HepG2 (cell line): ENCODE data around the gene SAMD10. TPM values are rescaled to one million over a fixed set of nuclear protein-coding genes. Genes with fewer than 3 reads are reported as not detected.

ENCODE experiments used
- BHLHE40 ChIP-seq: IDR thresholded peaks from 2 replicates; pipeline ENCODE4 v1.6.1; 2011; ENCODE audit warnings: low read length, improper control_type of control experiment
- BRF2 ChIP-seq: sonication (generic); formaldehyde crosslinking; IDR thresholded peaks from 2 replicates; pipeline ENCODE4 v1.8.1; 2022; ENCODE audit warnings: mild to moderate bottlenecking, missing genetic modification reagents
- CHD2 ChIP-seq: IDR thresholded peaks from 2 replicates; pipeline ENCODE4 v1.6.1; 2011; ENCODE audit warnings: low read depth, low read length, improper control_type of control experiment
- ELF3 ChIP-seq: IDR thresholded peaks from 2 replicates; pipeline ENCODE4 v1.6.1; 2016; ENCODE audit warnings: missing genetic modification reagents, missing compliant biosample characterization
- HOXA3 ChIP-seq: sonication (generic); formaldehyde crosslinking; IDR thresholded peaks from 2 replicates; pipeline ENCODE4 v1.5.0; 2020; ENCODE audit warnings: missing genetic modification reagents
- JUND ChIP-seq: sonication (generic); formaldehyde crosslinking; IDR thresholded peaks from 2 replicates; pipeline ENCODE4 v1.8.0; 2022; ENCODE audit warnings: mild to moderate bottlenecking, missing genetic modification reagents
- KLF15 ChIP-seq: sonication (generic); formaldehyde crosslinking; IDR thresholded peaks from 2 replicates; pipeline ENCODE4 v1.8.1; 2023; ENCODE audit warnings: borderline replicate concordance, mild to moderate bottlenecking, inconsistent platforms, missing genetic modification reagents, mixed read lengths
- LBX2 ChIP-seq: sonication (generic); formaldehyde crosslinking; IDR thresholded peaks from 2 replicates; pipeline ENCODE4 v1.5.0; 2020; ENCODE audit warnings: missing genetic modification reagents, mild to moderate bottlenecking, borderline replicate concordance
- LCORL ChIP-seq, 2 experiments: fragments of 450-650 bp in 1 of 2; sonication (generic) in 1 of 2; formaldehyde crosslinking in 1 of 2; IDR thresholded peaks; 2 replicates each; pipeline versions ENCODE4 v1.5.0 to v1.6.1; 2017 to 2020; ENCODE audit warnings: antibody characterized with exemption in 1 of 2, missing genetic modification reagents in 1 of 2
- MTA1 ChIP-seq: sonication (generic); formaldehyde crosslinking; IDR thresholded peaks from 2 replicates; pipeline ENCODE4 v1.4.0; 2020; ENCODE audit warnings: missing genetic modification reagents, mild to moderate bottlenecking, borderline replicate concordance
- NAIF1 ChIP-seq: sonication (generic); formaldehyde crosslinking; IDR thresholded peaks from 2 replicates; pipeline ENCODE4 v1.5.0; 2020; ENCODE audit warnings: mild to moderate bottlenecking, missing genetic modification reagents, borderline replicate concordance
- NFYB ChIP-seq: sonication (generic); formaldehyde crosslinking; IDR thresholded peaks from 2 replicates; pipeline ENCODE4 v1.4.0; 2020; ENCODE audit warnings: missing genetic modification reagents
- SALL2 ChIP-seq: sonication (generic); formaldehyde crosslinking; IDR thresholded peaks from 2 replicates; pipeline ENCODE4 v1.8.1; 2023; ENCODE audit warnings: mild to moderate bottlenecking, missing genetic modification reagents, inconsistent platforms
- SMAD9 ChIP-seq: sonication (generic); formaldehyde crosslinking; IDR thresholded peaks from 2 replicates; pipeline ENCODE4 v1.5.1; 2020; ENCODE audit warnings: mild to moderate bottlenecking, missing genetic modification reagents
- SNAPC5 ChIP-seq: sonication (generic); formaldehyde crosslinking; IDR thresholded peaks from 2 replicates; pipeline ENCODE4 v1.8.1; 2023; ENCODE audit warnings: mild to moderate bottlenecking, missing genetic modification reagents, borderline replicate concordance
- SYNCRIP ChIP-seq: fragments of 200-400 bp; formaldehyde crosslinking; IDR thresholded peaks from 2 replicates; pipeline ENCODE4 v1.6.1; 2018; ENCODE audit warnings: mild to moderate bottlenecking, low read depth, low read length; ENCODE audit not compliant: insufficient read depth
- THYN1 ChIP-seq: sonication (generic); formaldehyde crosslinking; IDR thresholded peaks from 2 replicates; pipeline ENCODE4 v1.8.1; 2023; ENCODE audit warnings: low read depth, mild to moderate bottlenecking, moderate library complexity, missing genetic modification reagents, borderline replicate concordance
- ZNF18 ChIP-seq: sonication (generic); formaldehyde crosslinking; IDR thresholded peaks from 2 replicates; pipeline ENCODE4 v1.8.0; 2022; ENCODE audit warnings: mild to moderate bottlenecking, missing genetic modification reagents; ENCODE audit not compliant: insufficient replicate concordance
- ZNF33B ChIP-seq: sonication (generic); formaldehyde crosslinking; IDR thresholded peaks from 2 replicates; pipeline ENCODE4 v1.5.1; 2020; ENCODE audit warnings: mild to moderate bottlenecking, missing genetic modification reagents
- ZNF343 ChIP-seq: sonication (generic); formaldehyde crosslinking; IDR thresholded peaks from 2 replicates; pipeline ENCODE4 v1.4.0; 2020; ENCODE audit warnings: mild to moderate bottlenecking, missing genetic modification reagents
- ZNF501 ChIP-seq: sonication (generic); formaldehyde crosslinking; IDR thresholded peaks from 2 replicates; pipeline ENCODE4 v1.5.1; 2020; ENCODE audit warnings: mild to moderate bottlenecking, moderate library complexity, missing genetic modification reagents
- ZNF562 ChIP-seq: sonication (generic); formaldehyde crosslinking; IDR thresholded peaks from 2 replicates; pipeline ENCODE4 v1.8.0; 2022; ENCODE audit warnings: missing genetic modification reagents, borderline replicate concordance
- ZNF660 ChIP-seq: sonication (generic); formaldehyde crosslinking; IDR thresholded peaks from 2 replicates; pipeline ENCODE4 v1.5.1; 2020; ENCODE audit warnings: mild to moderate bottlenecking, low read depth, missing genetic modification reagents, borderline replicate concordance
- ZNF672 ChIP-seq: sonication (generic); formaldehyde crosslinking; IDR thresholded peaks from 2 replicates; pipeline ENCODE4 v1.8.1; 2022; ENCODE audit warnings: missing genetic modification reagents
- ZNF772 ChIP-seq: sonication (generic); formaldehyde crosslinking; IDR thresholded peaks from 2 replicates; pipeline ENCODE4 v1.5.0; 2020; ENCODE audit warnings: mild to moderate bottlenecking, missing genetic modification reagents
- ZNF780A ChIP-seq: sonication (generic); formaldehyde crosslinking; IDR thresholded peaks from 2 replicates; pipeline ENCODE4 v1.8.0; 2022; ENCODE audit warnings: mild to moderate bottlenecking, missing genetic modification reagents, moderate library complexity
- polyA plus RNA-seq, 8 experiments: library from polyadenylated mRNA; depleted of rRNA in 3 of 8; stranded (reverse) in 7 of 8; unstranded in 1 of 8; fragments of >200 nt; fragmentation: Illumina TruSeq in 4 of 8; extraction: Trizol in 4 of 8; gene quantifications; 2 replicates each; pipeline versions ENCODE4 v1.2.1 to v1.2.3, GENCODE V29; 2011 to 2016; ENCODE audit warnings: low read depth in 4 of 8, missing spikeins in 1 of 8, mixed read lengths in 1 of 8; ENCODE audit not compliant: insufficient read depth in 1 of 8
- total RNA-seq, 5 experiments: library from RNA; depleted of rRNA; stranded (reverse); fragments of >200 nt; fragmentation: Illumina TruSeq; extraction: Trizol; gene quantifications; 2 replicates each; pipeline ENCODE4 v1.2.3, GENCODE V29; 2016; ENCODE audit warnings: low read depth in 1 of 5

The SAMD10 gene
- total and polyA plus RNA-seq, 2 of the 13 experiments (the other 11 are each of a cell fraction or from before 2014, with no cell fraction given): 6.1 to 11.0 TPM

- TF ChIP-seq KLF15 (CRISPR knock-in tag) (0 out of 2 replicates have a peak, but pooled peaks have one; percentile 84), ZNF660 (no peak), SNAPC5 (CRISPR knock-in tag) (no peak; the same call in 1 of the 2 replicates), NFYB (CRISPR knock-in tag) (peak; percentile 59; the same call in 1 of the 2 replicates), NAIF1 (CRISPR knock-in tag) (0 out of 2 replicates have a peak, but pooled peaks have one; percentile 60), HOXA3 (CRISPR knock-in tag) (peak; percentile 99), ZNF18 (no peak), ZNF343 (CRISPR knock-in tag) (no peak), SMAD9 (CRISPR knock-in tag) (no peak), BRF2 (CRISPR knock-in tag) (no peak), ZNF501 (peak; percentile 100), ZNF772 (CRISPR knock-in tag) (peak; percentile 95), BHLHE40 (peak; percentile 65), LCORL (IDR thresholded peaks at IDR 0.05) (no peak), LCORL (CRISPR knock-in tag; IDR thresholded peaks at IDR 0.05) (peak; percentile 96), SYNCRIP (no peak), ELF3 (CRISPR knock-in tag) (peak; percentile 96), ZNF780A (CRISPR knock-in tag) (peak; percentile 75; the same call in 1 of the 2 replicates), ZNF672 (CRISPR knock-in tag) (peak; percentile 92; the same call in 1 of the 2 replicates), SALL2 (CRISPR knock-in tag) (peak; percentile 98), LBX2 (peak; percentile 86), ZNF562 (CRISPR knock-in tag) (no peak), MTA1 (CRISPR knock-in tag) (peak; percentile 94), JUND (CRISPR knock-in tag) (peak; percentile 78; the same call in 1 of the 2 replicates), CHD2 (peak; percentile 75; the same call in 1 of the 2 replicates), THYN1 (CRISPR knock-in tag) (no peak), ZNF33B (CRISPR knock-in tag) (peak; percentile 76; the same call in 1 of the 2 replicates)
These were observed 1.6 kb upstream of the SAMD10 start, which contains the start of gene PRPF6 (continued) for GRCh38 chr20:63980806-63981728.
